Cardiac muscle cell (in vitro differentiated cells and primary cell): ENCODE results near the gene OXCT1. TPM values are rescaled to one million over a fixed set of nuclear protein-coding genes. Genes with fewer than 3 reads are reported as not detected.
"Not testable (repeated sequence)": the region's sequence is repeated elsewhere in the genome, so short reads cannot be mapped to it uniquely, and the experiment has no call there.

ENCODE experiments used
- DNase-seq, 2 donors: peaks; one replicate each; pipeline versions ENCODE4 v3.0.0 to v3.0.0-alpha.2; 2010 to 2017; ENCODE audit warnings: low read depth in 1 of 2, low spot score in 1 of 2
- H3K27ac ChIP-seq: fragments of 200-600 bp; sonication (generic); 2 replicates; pipeline ENCODE4 v1.5.1; 2016
- H3K27me3 ChIP-seq: fragments of 200-600 bp; sonication (generic); 2 replicates; pipeline ENCODE4 v1.6.0; 2016; ENCODE audit warnings: control low read depth
- H3K36me3 ChIP-seq: fragments of 200-600 bp; sonication (generic); 2 replicates; pipeline ENCODE4 v1.5.1; 2016; ENCODE audit warnings: control low read depth
- H3K4me1 ChIP-seq: fragments of 200-600 bp; sonication (generic); 2 replicates; pipeline ENCODE4 v1.8.1; 2017; ENCODE audit warnings: low read depth, mild to moderate bottlenecking, mixed run types
- H3K4me3 ChIP-seq: fragments of 200-600 bp; sonication (generic); 2 replicates; pipeline ENCODE4 v1.5.1; 2016; ENCODE audit warnings: mild to moderate bottlenecking
- H3K9me3 ChIP-seq: fragments of 200-600 bp; sonication (generic); 2 replicates; pipeline ENCODE4 v1.5.1; 2017; ENCODE audit warnings: low read depth, mild to moderate bottlenecking, control low read depth
- polyA plus RNA-seq: library from polyadenylated mRNA; unstranded; fragments of >200 nt; fragmentation: Nextera tagmentation; extraction: Ambion mirVana; gene quantifications from 2 replicates; pipeline ENCODE4 v1.2.1, GENCODE V29; 2016
- total RNA-seq: library from RNA; depleted of rRNA; stranded (reverse); fragments of >200 nt; gene quantifications from 2 replicates; pipeline ENCODE4 v1.2.3, GENCODE V29; 2016
- TF ChIP-seq, protein P1 (sequence below): IDR thresholded peaks from 2 replicates; pipeline ENCODE4 v1.5.1; 2012; ENCODE audit warnings: low read depth, mild to moderate bottlenecking, low read length

The OXCT1 gene
- total and polyA plus RNA-seq, 2 experiments from 2014 or later, result 54.8 to 55.8 TPM

DNA sequence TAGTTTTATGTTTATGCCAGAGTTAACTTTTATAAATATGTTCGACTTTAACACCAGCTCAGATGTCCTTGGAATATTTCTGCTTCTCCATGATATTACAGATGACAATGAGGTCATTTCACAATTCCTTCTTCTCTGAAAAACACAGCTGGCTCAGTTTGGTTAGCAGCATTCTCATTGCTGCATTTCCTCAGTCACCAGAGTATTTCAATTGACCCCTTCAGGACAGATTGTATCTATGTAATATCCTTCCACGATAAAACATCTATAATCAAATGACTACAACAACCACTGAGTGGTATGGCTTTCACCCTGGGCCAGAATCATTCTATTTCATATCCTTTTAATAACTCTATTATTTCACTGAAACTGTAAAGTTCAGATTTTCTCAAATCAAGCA lies 148.7 kb downstream of the OXCT1 start:
- H3K4me3 ChIP-seq, result no peak overlapping the region
- no peaks in the 10 kb centered on the region for H3K4me1 ChIP-seq
- H3K27me3 ChIP-seq, result no peaks in the 10 kb centered on the region
- no peak overlapping the region for H3K27ac ChIP-seq
- DNase-seq, result peak in 1 of 2 donors; percentile 2
- no peaks in the 10 kb centered on the region for H3K36me3 ChIP-seq
- TF ChIP-seq, protein P1, sequence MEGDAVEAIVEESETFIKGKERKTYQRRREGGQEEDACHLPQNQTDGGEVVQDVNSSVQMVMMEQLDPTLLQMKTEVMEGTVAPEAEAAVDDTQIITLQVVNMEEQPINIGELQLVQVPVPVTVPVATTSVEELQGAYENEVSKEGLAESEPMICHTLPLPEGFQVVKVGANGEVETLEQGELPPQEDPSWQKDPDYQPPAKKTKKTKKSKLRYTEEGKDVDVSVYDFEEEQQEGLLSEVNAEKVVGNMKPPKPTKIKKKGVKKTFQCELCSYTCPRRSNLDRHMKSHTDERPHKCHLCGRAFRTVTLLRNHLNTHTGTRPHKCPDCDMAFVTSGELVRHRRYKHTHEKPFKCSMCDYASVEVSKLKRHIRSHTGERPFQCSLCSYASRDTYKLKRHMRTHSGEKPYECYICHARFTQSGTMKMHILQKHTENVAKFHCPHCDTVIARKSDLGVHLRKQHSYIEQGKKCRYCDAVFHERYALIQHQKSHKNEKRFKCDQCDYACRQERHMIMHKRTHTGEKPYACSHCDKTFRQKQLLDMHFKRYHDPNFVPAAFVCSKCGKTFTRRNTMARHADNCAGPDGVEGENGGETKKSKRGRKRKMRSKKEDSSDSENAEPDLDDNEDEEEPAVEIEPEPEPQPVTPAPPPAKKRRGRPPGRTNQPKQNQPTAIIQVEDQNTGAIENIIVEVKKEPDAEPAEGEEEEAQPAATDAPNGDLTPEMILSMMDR, result no peak
- H3K9me3 ChIP-seq, result no peaks in the 10 kb centered on the region

- Histone ChIP-seq H3K4me1 (no peaks in the 10 kb centered on the region), H3K27ac (no peak overlapping the region), H3K9me3 (no peaks in the 10 kb centered on the region), H3K27me3 (no peaks in the 10 kb centered on the region), H3K4me3 (no peak overlapping the region), H3K36me3 (no peaks in the 10 kb centered on the region)
- TF ChIP-seq, protein P1, result no peak
- DNase-seq, result no peak
Observed at GRCh38 chr5:41716382-41716781, 153.8 kb downstream of the OXCT1 start.

DNA sequence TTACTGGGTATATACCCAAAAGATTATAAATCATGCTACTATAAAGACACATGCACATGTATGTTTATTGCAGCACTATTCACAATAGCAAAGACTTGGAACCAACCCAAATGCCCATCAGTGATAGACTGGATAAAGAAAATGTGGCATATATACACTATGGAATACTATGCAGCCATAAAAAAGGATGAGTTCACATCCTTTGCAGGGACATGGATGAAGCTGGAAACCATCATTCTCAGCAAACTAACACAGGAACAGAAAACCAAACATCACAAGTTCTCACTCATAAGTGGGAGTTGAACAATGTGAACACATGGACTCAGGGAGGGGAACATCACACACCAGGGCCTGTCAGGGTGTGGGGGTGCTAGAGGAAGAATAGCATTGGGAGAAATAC lies 155.8 kb downstream of the OXCT1 start:
- H3K36me3 ChIP-seq, DNase-seq: not testable (repeated sequence)

GRCh38 chr5:41708604-41708940 lies 161.7 kb downstream of the OXCT1 start:
- DNase-seq, result no peak
- Histone ChIP-seq H3K4me1 (no peaks in the 10 kb centered on the region), H3K4me3 (no peak overlapping the region), H3K27me3 (no peaks in the 10 kb centered on the region), H3K27ac (no peak overlapping the region), H3K9me3 (no peaks in the 10 kb centered on the region), H3K36me3 (no peaks in the 10 kb centered on the region)
- TF ChIP-seq, protein P1, result no peak

More for the DNA sequence above, 155.8 kb downstream of the OXCT1 start:
- not testable (repeated sequence) for H3K27me3 ChIP-seq, H3K9me3 ChIP-seq, H3K4me1 ChIP-seq, H3K4me3 ChIP-seq, H3K27ac ChIP-seq

DNA sequence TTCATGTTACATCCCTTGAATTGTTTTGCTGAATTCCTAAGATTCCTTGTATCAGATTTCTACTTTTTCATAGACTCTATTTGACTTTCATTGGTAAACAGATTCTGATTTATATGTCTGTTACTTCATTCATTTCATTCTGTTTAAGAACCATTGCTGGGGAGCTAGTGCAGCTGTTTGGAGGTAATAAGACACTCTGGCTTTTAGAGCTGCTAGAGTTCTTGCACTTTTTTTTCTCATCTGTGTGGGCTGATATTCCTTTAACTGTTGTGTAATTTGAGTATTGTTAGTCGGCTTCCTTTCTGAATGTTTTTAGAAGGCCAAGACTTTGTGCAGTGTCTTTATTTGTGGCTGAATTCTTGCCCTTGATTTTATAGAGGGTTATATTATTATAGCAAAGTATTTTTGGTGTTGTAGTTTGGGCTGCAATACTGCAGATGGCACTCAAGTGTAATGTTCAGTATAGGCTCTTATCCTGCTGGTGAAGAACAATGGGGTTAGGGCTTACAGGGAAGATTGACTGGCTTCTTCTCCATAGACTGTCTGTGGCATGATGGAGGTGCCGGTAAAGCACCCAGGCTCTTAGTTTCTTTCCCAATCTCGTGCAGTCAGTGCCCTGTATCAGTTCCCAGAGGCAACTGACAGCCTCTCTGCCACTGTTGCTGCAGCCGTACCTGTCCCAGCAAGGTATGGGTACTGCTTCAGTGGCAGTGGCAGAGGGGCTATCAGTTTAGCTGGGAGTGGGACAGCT lies 162.2 kb downstream of the OXCT1 start:
- Histone ChIP-seq H3K4me3 (no peak overlapping the region), H3K36me3 (no peaks in the 10 kb centered on the region), H3K4me1 (no peaks in the 10 kb centered on the region), H3K27ac (no peak overlapping the region), H3K27me3 (no peaks in the 10 kb centered on the region), H3K9me3 (no peaks in the 10 kb centered on the region)
- DNase-seq, result peak; percentile 17 to 75
- TF ChIP-seq, protein P1, result peak; percentile 67

GRCh38 chr5:41695920-41696582 lies 174.2 kb downstream of the OXCT1 start:
- no peaks in the 10 kb centered on the region for H3K9me3 ChIP-seq
- DNase-seq, result peak in 1 of 2 donors; percentile 6

More at GRCh38 chr5:41695920-41696582, 174.2 kb downstream of the OXCT1 start:
- H3K27ac ChIP-seq, result no peak overlapping the region
- no peaks in the 10 kb centered on the region for H3K27me3 ChIP-seq
- H3K4me1 ChIP-seq, result no peaks in the 10 kb centered on the region
- H3K4me3 ChIP-seq, result no peak overlapping the region
- no peaks in the 10 kb centered on the region for H3K36me3 ChIP-seq
- TF ChIP-seq, protein P1, result peak; percentile 21
